ENCODE results near the gene TEX9.
A peak's percentile ranks its signal among the peaks of the same experiment; 100 is the strongest.

The TEX9 gene

GRCh38 chr15:56460947-56461346 lies 95.7 kb downstream of the TEX9 start:
- DNase-seq (ENCODE audit: low read depth), result no peak
- no peak for TF ChIP-seq CTCF (IDR thresholded peaks at IDR 0.05; ENCODE audit: control insufficient read depth, insufficient read depth, low read depth, low read length, missing control alignments)
- H3K4me3 ChIP-seq (ENCODE audit: control insufficient read depth, low read depth, low read length), result no peak overlapping the region

- H3K4me3 ChIP-seq (ENCODE audit: control insufficient read depth, low read depth, low read length), result peak within 1 kb of the TSS; percentile 57
- peak; percentile 73 for DNase-seq (ENCODE audit: low read depth)
- no peak for TF ChIP-seq CTCF (IDR thresholded peaks at IDR 0.05; ENCODE audit: control insufficient read depth, insufficient read depth, low read depth, low read length, missing control alignments)
These were observed 99.8 kb downstream of the TEX9 start, which contains the start of gene MNS1 for GRCh38 chr15:56464893-56465520. TSS of gene MNS1 (minus strand) at chr15:56465137. CDS start at chr15:56464972, 165 bp downstream.

- no peak overlapping the region for H3K4me3 ChIP-seq (ENCODE audit: control insufficient read depth, low read depth, low read length)
- DNase-seq (ENCODE audit: low read depth), result no peak
- TF ChIP-seq CTCF (IDR thresholded peaks at IDR 0.05; ENCODE audit: control insufficient read depth, insufficient read depth, low read depth, low read length, missing control alignments), result no peak
These were observed 102.4 kb downstream of the TEX9 start for GRCh38 chr15:56467616-56468015.

- H3K4me3 ChIP-seq (ENCODE audit: control insufficient read depth, low read depth, low read length), result no peak overlapping the region; the same call in 1 of the 2 replicates
- no peak for DNase-seq (ENCODE audit: low read depth)
- no peak for TF ChIP-seq CTCF (IDR thresholded peaks at IDR 0.05; ENCODE audit: control insufficient read depth, insufficient read depth, low read depth, low read length, missing control alignments)
These were observed 103.2 kb downstream of the TEX9 start for GRCh38 chr15:56468401-56468800.

GRCh38 chr15:56469483-56469882 lies 104.3 kb downstream of the TEX9 start:
- DNase-seq (ENCODE audit: low read depth), result no peak
- TF ChIP-seq CTCF (IDR thresholded peaks at IDR 0.05; ENCODE audit: control insufficient read depth, insufficient read depth, low read depth, low read length, missing control alignments), result no peak
- no peak overlapping the region for H3K4me3 ChIP-seq (ENCODE audit: control insufficient read depth, low read depth, low read length)

GRCh38 chr15:56471440-56472069 lies 106.3 kb downstream of the TEX9 start:
- no peak overlapping the region for H3K4me3 ChIP-seq (ENCODE audit: control insufficient read depth, low read depth, low read length)
- DNase-seq (ENCODE audit: low read depth), result no peak
- TF ChIP-seq CTCF (IDR thresholded peaks at IDR 0.05; ENCODE audit: control insufficient read depth, insufficient read depth, low read depth, low read length, missing control alignments), result no peak
